Measurements from ENCODE around the gene USP7.

DNA sequence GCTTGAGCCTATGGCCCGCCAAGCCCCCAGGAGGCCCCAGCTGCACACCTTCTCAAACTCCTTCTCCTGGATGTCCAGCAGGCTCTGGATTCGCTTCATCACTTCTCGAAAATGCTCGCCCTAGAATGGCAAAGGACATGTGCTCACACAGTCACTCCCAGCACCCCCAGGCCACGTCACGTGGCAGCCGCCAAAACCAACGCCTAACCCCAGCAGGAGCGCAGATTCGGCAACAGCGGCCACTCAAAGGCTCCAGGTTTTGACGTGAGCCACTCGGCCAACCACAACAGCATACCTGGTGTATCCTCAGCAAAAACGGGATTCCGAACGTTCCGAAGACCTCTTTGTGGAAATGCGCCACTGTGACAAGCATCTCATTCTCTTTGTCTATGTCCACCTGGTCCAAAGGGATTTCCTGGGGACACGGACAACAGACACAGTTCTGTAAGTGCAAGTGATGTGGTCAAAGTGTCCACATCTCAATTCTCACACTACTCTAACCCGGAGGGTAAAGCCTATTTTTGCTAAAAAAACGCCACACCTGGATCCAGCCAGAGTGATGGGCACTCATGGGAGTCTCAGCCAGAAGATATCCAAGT, 68.9 kb downstream of the USP7 start:
- TF ChIP-seq, protein P1, sequence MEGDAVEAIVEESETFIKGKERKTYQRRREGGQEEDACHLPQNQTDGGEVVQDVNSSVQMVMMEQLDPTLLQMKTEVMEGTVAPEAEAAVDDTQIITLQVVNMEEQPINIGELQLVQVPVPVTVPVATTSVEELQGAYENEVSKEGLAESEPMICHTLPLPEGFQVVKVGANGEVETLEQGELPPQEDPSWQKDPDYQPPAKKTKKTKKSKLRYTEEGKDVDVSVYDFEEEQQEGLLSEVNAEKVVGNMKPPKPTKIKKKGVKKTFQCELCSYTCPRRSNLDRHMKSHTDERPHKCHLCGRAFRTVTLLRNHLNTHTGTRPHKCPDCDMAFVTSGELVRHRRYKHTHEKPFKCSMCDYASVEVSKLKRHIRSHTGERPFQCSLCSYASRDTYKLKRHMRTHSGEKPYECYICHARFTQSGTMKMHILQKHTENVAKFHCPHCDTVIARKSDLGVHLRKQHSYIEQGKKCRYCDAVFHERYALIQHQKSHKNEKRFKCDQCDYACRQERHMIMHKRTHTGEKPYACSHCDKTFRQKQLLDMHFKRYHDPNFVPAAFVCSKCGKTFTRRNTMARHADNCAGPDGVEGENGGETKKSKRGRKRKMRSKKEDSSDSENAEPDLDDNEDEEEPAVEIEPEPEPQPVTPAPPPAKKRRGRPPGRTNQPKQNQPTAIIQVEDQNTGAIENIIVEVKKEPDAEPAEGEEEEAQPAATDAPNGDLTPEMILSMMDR (IDR thresholded peaks at IDR 0.05; ENCODE audit: low read depth, low read length, missing input control): no peak
- TF ChIP-seq EGR1 (IDR thresholded peaks at IDR 0.05; ENCODE audit: low read depth in 2 of 2): no peak
- no peak for TF ChIP-seq JUND (IDR thresholded peaks at IDR 0.05)
- TF ChIP-seq, protein P2, sequence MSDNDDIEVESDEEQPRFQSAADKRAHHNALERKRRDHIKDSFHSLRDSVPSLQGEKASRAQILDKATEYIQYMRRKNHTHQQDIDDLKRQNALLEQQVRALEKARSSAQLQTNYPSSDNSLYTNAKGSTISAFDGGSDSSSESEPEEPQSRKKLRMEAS (IDR thresholded peaks at IDR 0.05): no peak
- no peak for TF ChIP-seq SP1 (IDR thresholded peaks at IDR 0.05)
- TF ChIP-seq, protein P3, sequence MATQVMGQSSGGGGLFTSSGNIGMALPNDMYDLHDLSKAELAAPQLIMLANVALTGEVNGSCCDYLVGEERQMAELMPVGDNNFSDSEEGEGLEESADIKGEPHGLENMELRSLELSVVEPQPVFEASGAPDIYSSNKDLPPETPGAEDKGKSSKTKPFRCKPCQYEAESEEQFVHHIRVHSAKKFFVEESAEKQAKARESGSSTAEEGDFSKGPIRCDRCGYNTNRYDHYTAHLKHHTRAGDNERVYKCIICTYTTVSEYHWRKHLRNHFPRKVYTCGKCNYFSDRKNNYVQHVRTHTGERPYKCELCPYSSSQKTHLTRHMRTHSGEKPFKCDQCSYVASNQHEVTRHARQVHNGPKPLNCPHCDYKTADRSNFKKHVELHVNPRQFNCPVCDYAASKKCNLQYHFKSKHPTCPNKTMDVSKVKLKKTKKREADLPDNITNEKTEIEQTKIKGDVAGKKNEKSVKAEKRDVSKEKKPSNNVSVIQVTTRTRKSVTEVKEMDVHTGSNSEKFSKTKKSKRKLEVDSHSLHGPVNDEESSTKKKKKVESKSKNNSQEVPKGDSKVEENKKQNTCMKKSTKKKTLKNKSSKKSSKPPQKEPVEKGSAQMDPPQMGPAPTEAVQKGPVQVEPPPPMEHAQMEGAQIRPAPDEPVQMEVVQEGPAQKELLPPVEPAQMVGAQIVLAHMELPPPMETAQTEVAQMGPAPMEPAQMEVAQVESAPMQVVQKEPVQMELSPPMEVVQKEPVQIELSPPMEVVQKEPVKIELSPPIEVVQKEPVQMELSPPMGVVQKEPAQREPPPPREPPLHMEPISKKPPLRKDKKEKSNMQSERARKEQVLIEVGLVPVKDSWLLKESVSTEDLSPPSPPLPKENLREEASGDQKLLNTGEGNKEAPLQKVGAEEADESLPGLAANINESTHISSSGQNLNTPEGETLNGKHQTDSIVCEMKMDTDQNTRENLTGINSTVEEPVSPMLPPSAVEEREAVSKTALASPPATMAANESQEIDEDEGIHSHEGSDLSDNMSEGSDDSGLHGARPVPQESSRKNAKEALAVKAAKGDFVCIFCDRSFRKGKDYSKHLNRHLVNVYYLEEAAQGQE (IDR thresholded peaks at IDR 0.05): no peak
- no peak for TF ChIP-seq YY1 (IDR thresholded peaks at IDR 0.05)
- TF ChIP-seq TAF1 (conservative IDR thresholded peaks at IDR 0.05): no peak
